Heart left ventricle (tissue), 13 donors: Measurements from ENCODE around the gene SUSD4.

ENCODE experiments used
- CTCF ChIP-seq, 12 donors: fragments of 200-600 bp; sonication (generic) in 4 of 12; IDR thresholded peaks; one replicate each; pipeline versions ENCODE4 v1.5.0 to v1.8.0; 2018 to 2022; ENCODE audit warnings: antibody characterized with exemption in 12 of 12, mild to moderate bottlenecking in 5 of 12
- POLR2A ChIP-seq, 2 donors: fragments of 450-650 bp; IDR thresholded peaks; one replicate each; pipeline ENCODE4 v1.6.1; 2017; ENCODE audit warnings: antibody characterized with exemption in 2 of 2, mild to moderate bottlenecking in 2 of 2, moderate library complexity in 2 of 2
- donor health status: ischemic (EF 13 %, LVEDD 7.1; RV severe dilation, severe dysfunction).
- donor health status: DM: no; HTN: yes; CAD: no.
- donor health status: DM: no; HTN: no; CAD: no.
- donor health status: ischemic (EF 25% LVEDD 6.9; RV normal size, moderate dysfunction).
- donor health status: ischemic (EF 25% LVEDD 5.7; RV mildly dilated, moderate dysfunction).
- donor health status: ischemic (EF 35%, LVEDD 5.7; RV mildly dilated, moderate dysfunction).
- donor health status: nonischemic (EF 11% LVEDD 7.7; RV severe dilation, severe dysfunction).
- donor health status: DM: yes; HTN: yes; CAD: no.
- donor health status: PGD.
- donor health status: ischemic (EF 29% LVEDD 5.4; RV normal size, mild dysfunction).
- donor health status: nonischemic (EF 23%, LVEDD 6.1; RV moderate dilation, normal function).

- TF ChIP-seq CTCF (IDR thresholded peaks at IDR 0.05) (no peak), POLR2A (IDR thresholded peaks at IDR 0.05) (no peak)
Observed at GRCh38 chr1:223363057-223363855, 720 bp downstream of the SUSD4 start.
